A549 (cell line): Measurements from ENCODE around the gene MCCC1. TPM values are rescaled to one million over a fixed set of nuclear protein-coding genes. Genes with fewer than 3 reads are reported as not detected.

ENCODE experiments used
- ATAC-seq, 2 experiments: fragments of 200-7000 bp in 1 of 2; fragments of >200 bp in 1 of 2; cut with Nextera tagmentation in 1 of 2; cut with Tn5 transposase in 1 of 2; 3 replicates each; pipeline versions ENCODE4 v1.8.0 to v1.9.1; 2018 to 2020; ENCODE audit warnings: mild to moderate bottlenecking in 1 of 2, moderate library complexity in 1 of 2
- CTCF ChIA-PET: fragments of 300-600 bp; sonication (Branson Sonifier 250); formaldehyde crosslinking; extraction: SDS; loops from one replicate; lab custom pipeline; 2021; ENCODE audit warnings: antibody characterized with exemption, inconsistent platforms; lab: Yijun Ruan, JAX
- POLR2A ChIA-PET: fragments of 350-600 bp; formaldehyde crosslinking; extraction: SDS; loops from one replicate; lab custom pipeline; 2021; ENCODE audit warnings: antibody characterized with exemption, inconsistent platforms; lab: Yijun Ruan, JAX
- DNase-seq, 2 experiments: peaks; one replicate each; pipeline versions ENCODE4 v3.0.0 to v3.0.0-alpha.2; 2011 to 2016; ENCODE audit warnings: low read depth in 1 of 2, low spot score in 1 of 2
- FAIRE-seq: peaks from 2 replicates; lab custom pipeline; 2011; peaks lifted over from hg19 to GRCh38; lab: Jason Lieb, UNC
- H3K27ac ChIP-seq, 2 experiments: fragments of >200 bp; sonication (Bioruptor Twin); formaldehyde crosslinking; 3 replicates each; pipeline ENCODE4 v1.5.1; 2016 to 2017
- H3K4me1 ChIP-seq: fragments of >200 bp; sonication (Bioruptor Twin); formaldehyde crosslinking; 3 replicates; pipeline ENCODE4 v1.6.1; 2016
- H3K4me2 ChIP-seq: fragments of >200 bp; sonication (Bioruptor Twin); formaldehyde crosslinking; 3 replicates; pipeline ENCODE4 v1.6.1; 2016
- H3K4me3 ChIP-seq: fragments of >200 bp; sonication (Bioruptor Twin); formaldehyde crosslinking; 3 replicates; pipeline ENCODE4 v1.5.1; 2016
- H3K9me3 ChIP-seq: fragments of >200 bp; sonication (Bioruptor Twin); formaldehyde crosslinking; 3 replicates; pipeline ENCODE4 v1.6.1; 2016
- CHD4 ChIP-seq: fragments of 200-600 bp; sonication (generic); IDR thresholded peaks from 2 replicates; pipeline ENCODE4 v1.6.1; 2016; ENCODE audit warnings: antibody characterized with exemption, mild to moderate bottlenecking, borderline replicate concordance
- CTCF ChIP-seq: fragments of >200 bp; sonication (Bioruptor Twin); formaldehyde crosslinking; IDR thresholded peaks from 3 replicates; pipeline ENCODE4 v1.5.1; 2016
- EHMT2 ChIP-seq: fragments of 200-600 bp; sonication (generic); IDR thresholded peaks from 2 replicates; pipeline ENCODE4 v1.6.1; 2016; ENCODE audit warnings: antibody characterized with exemption, low read depth, mild to moderate bottlenecking, moderate library complexity
- EP300 ChIP-seq, 2 experiments: fragments of >200 bp; sonication (Bioruptor Twin); formaldehyde crosslinking; IDR thresholded peaks; 2 replicates in 1 of 2; 3 replicates in 1 of 2; pipeline ENCODE4 v1.6.1; 2016 to 2017
- FOSB ChIP-seq: fragments of 250-450 bp; sonication (Bioruptor Pico); IDR thresholded peaks from 2 replicates; pipeline ENCODE4 v1.5.0; 2020; ENCODE audit warnings: mild to moderate bottlenecking, moderate library complexity
- FOSL2 ChIP-seq, 2 experiments: fragments of 450-650 bp in 1 of 2; fragments of >200 bp in 1 of 2; sonication (Bioruptor Twin) in 1 of 2; formaldehyde crosslinking; IDR thresholded peaks; 2 replicates each; pipeline versions ENCODE4 v1.5.0 to v1.6.1; 2016 to 2020; ENCODE audit warnings: mild to moderate bottlenecking in 1 of 2, moderate library complexity in 1 of 2
- GATA3 ChIP-seq: IDR thresholded peaks from 2 replicates; pipeline ENCODE4 v1.6.1; 2012; ENCODE audit warnings: borderline replicate concordance
- HDAC2 ChIP-seq: fragments of 200-600 bp; sonication (generic); IDR thresholded peaks from 2 replicates; pipeline ENCODE4 v1.6.1; 2016
- HES2 ChIP-seq: fragments of >200 bp; sonication (Bioruptor Twin); formaldehyde crosslinking; IDR thresholded peaks from 2 replicates; pipeline ENCODE4 v1.6.1; 2016
- KDM1A ChIP-seq: fragments of 200-600 bp; sonication (generic); IDR thresholded peaks from 2 replicates; pipeline ENCODE4 v1.6.1; 2016; ENCODE audit warnings: low read depth, mild to moderate bottlenecking
- MAFK ChIP-seq: fragments of 450-650 bp; IDR thresholded peaks from 2 replicates; pipeline ENCODE4 v1.6.1; 2014; ENCODE audit not compliant: partially characterized antibody
- MAX ChIP-seq: IDR thresholded peaks from 2 replicates; pipeline ENCODE4 v1.6.1; 2012
- MYC ChIP-seq: IDR thresholded peaks from 2 replicates; pipeline ENCODE4 v1.6.1; 2012; ENCODE audit warnings: mild to moderate bottlenecking, inconsistent platforms, low read length, improper control_type of control experiment, borderline replicate concordance
- NR3C1 ChIP-seq: fragments of >200 bp; sonication (Bioruptor Twin); formaldehyde crosslinking; IDR thresholded peaks from 3 replicates; pipeline ENCODE4 v1.6.1; 2017
- POLR2A ChIP-seq: IDR thresholded peaks from 2 replicates; pipeline ENCODE4 v1.6.1; 2012; ENCODE audit warnings: mild to moderate bottlenecking, low read length
- RAD21 ChIP-seq, 2 experiments: fragments of >200 bp in 1 of 2; sonication (Bioruptor Twin) in 1 of 2; formaldehyde crosslinking in 1 of 2; IDR thresholded peaks in 1 of 2; conservative IDR thresholded peaks in 1 of 2; 2 replicates in 1 of 2; 3 replicates in 1 of 2; pipeline ENCODE4 v1.6.1; 2012 to 2018; ENCODE audit warnings: inconsistent platforms in 1 of 2
- SMC3 ChIP-seq: fragments of >200 bp; sonication (Bioruptor Twin); formaldehyde crosslinking; IDR thresholded peaks from 3 replicates; pipeline ENCODE4 v1.6.1; 2018; ENCODE audit warnings: inconsistent platforms
- TFCP2L1 ChIP-seq: fragments of 250-450 bp; sonication (Bioruptor Pico); IDR thresholded peaks from 2 replicates; pipeline ENCODE4 v1.5.0; 2021; ENCODE audit warnings: mild to moderate bottlenecking
- ZNF302 ChIP-seq: fragments of 250-450 bp; sonication (Bioruptor Pico); IDR thresholded peaks from 2 replicates; pipeline ENCODE4 v1.9.0; 2021; ENCODE audit warnings: inconsistent platforms, mild to moderate bottlenecking, moderate library complexity
- WGBS: methylation state at CpG from one replicate; pipeline ENCODE4 v1.1.6; 2017; ENCODE audit errors: missing lambda C conversion rate; 5-methylcytosine and 5-hydroxymethylcytosine counted together
- polyA plus RNA-seq, 4 experiments: library from polyadenylated mRNA; depleted of rRNA in 3 of 4; stranded (reverse); fragments of >200 nt; fragmentation: RNase III in 1 of 4; extraction: RNeasy Plus Mini Kit Qiagen cat#74134 plus additional on column Dnase treatment in 1 of 4; gene quantifications; 2 replicates in 3 of 4; 3 replicates in 1 of 4; pipeline ENCODE4 v1.2.3, GENCODE V29; 2011 to 2017

The MCCC1 gene
- polyA plus RNA-seq, 2 of the 4 experiments (the other 2 are of a cell fraction) = 11.8 to 12.4 TPM

GRCh38 chr3:183123891-183124290 lies 24.6 kb upstream of the MCCC1 start:
- no peak overlapping the region for H3K27ac ChIP-seq
- TF ChIP-seq CHD4 (no peak), FOSL2 (IDR thresholded peaks at IDR 0.05) (no peak), FOSL2 (CRISPR knock-in tag; IDR thresholded peaks at IDR 0.05) (no peak), FOSB (CRISPR knock-in tag) (no peak), GATA3 (no peak)
- ATAC-seq (no peak), DNase-seq (no peak), FAIRE-seq (no peak)
- peaks cover 4% of the 10 kb centered on the region; the same call in 1 of the 3 replicates for H3K4me1 ChIP-seq
- POLR2A ChIA-PET = no interaction called here
- WGBS = 35% methylated on average over 4 of the region's 4 CpGs
- H3K4me2 ChIP-seq = no peak overlapping the region
- H3K9me3 ChIP-seq = peaks cover 1% of the 10 kb centered on the region; the same call in 2 of the 3 replicates
- CTCF ChIA-PET = interaction anchor here (0.6 to 6.5 kb wide), 6 partner anchors 33 to 761 kb away, joined by 3 to 66 read pairs (median 5); partner anchors contain the start of gene PARL
- no peak overlapping the region for H3K4me3 ChIP-seq

- Histone ChIP-seq H3K9me3 (no peaks in the 10 kb centered on the region), H3K4me2 (peak overlapping the region; percentile 20; the same call in 1 of the 3 replicates), H3K4me3 (no peak overlapping the region), H3K4me1 (peaks cover 4% of the 10 kb centered on the region; the same call in 1 of the 3 replicates), H3K27ac (no peak overlapping the region)
- ChIA-PET CTCF (interaction anchor here (0.6 to 6.5 kb wide), 21 partner anchors 10 to 759 kb away, joined by 3 to 66 read pairs (median 4); no protein-coding TSS in a partner anchor), POLR2A (no interaction called here)
- DNase-seq = peak; percentile 26 to 34
- no peak for FAIRE-seq
- WGBS = 0% methylated on average over 2 of the region's 2 CpGs
- peak; percentile 60 to 62; a peak in 3 of 6 replicates for ATAC-seq
- TF ChIP-seq RAD21 (conservative IDR thresholded peaks at IDR 0.05 in 1 of 2, IDR thresholded peaks at IDR 0.05 in 1 of 2) (peak; percentile 78 to 87), SMC3 (peak; percentile 77), CTCF (peak; percentile 84), FOSL2 (IDR thresholded peaks at IDR 0.05) (no peak), FOSL2 (CRISPR knock-in tag; IDR thresholded peaks at IDR 0.05) (no peak)
Measured at GRCh38 chr3:183122257-183122932, 23.1 kb upstream of the MCCC1 start.

GRCh38 chr3:183120538-183121215 lies 21.4 kb upstream of the MCCC1 start:
- no peak for FAIRE-seq
- Histone ChIP-seq H3K27ac (no peak overlapping the region), H3K4me3 (no peak overlapping the region), H3K9me3 (no peaks in the 10 kb centered on the region), H3K4me1 (peaks cover 4% of the 10 kb centered on the region; the same call in 1 of the 3 replicates), H3K4me2 (no peak overlapping the region)
- ATAC-seq = no peak
- ChIA-PET CTCF (interaction anchor here (2.1 to 6.5 kb wide), 4 partner anchors 59 to 268 kb away, joined by 9 to 66 read pairs (median 29); no protein-coding TSS in a partner anchor), POLR2A (no interaction called here)
- no peak for TF ChIP-seq KDM1A
- TF ChIP-seq POLR2A = no peak
- no peak for TF ChIP-seq NR3C1
- TF ChIP-seq ZNF302 (CRISPR knock-in tag) = no peak
- no peak for TF ChIP-seq HES2
- WGBS = 49% methylated on average over 7 of the region's 8 CpGs
- DNase-seq = no peak

- CTCF ChIA-PET = interaction anchor here (1.7 to 3.7 kb wide), 3 partner anchors 67 to 269 kb away, joined by 3 to 18 read pairs (median 17); no protein-coding TSS in a partner anchor
- Histone ChIP-seq H3K4me3 (no peak overlapping the region), H3K4me2 (no peak overlapping the region), H3K27ac (no peak overlapping the region), H3K9me3 (no peaks in the 10 kb centered on the region), H3K4me1 (no peaks in the 10 kb centered on the region)
- no peak for TF ChIP-seq MAFK
- TF ChIP-seq MAX = no peak
- no peak for TF ChIP-seq TFCP2L1 (CRISPR knock-in tag)
- TF ChIP-seq HDAC2 = no peak
- no peak for TF ChIP-seq KDM1A
- no peak for TF ChIP-seq EHMT2
- TF ChIP-seq MYC = no peak
- TF ChIP-seq EP300 (IDR thresholded peaks at IDR 0.05) = no peak
- no peak for ATAC-seq
- FAIRE-seq = no peak
- POLR2A ChIA-PET = no interaction called here
- no peak for DNase-seq
- 69% methylated on average over 3 of the region's 4 CpGs for whole genome bisulfite sequencing
Measured at GRCh38 chr3:183117056-183117455, 17.8 kb upstream of the MCCC1 start.
